LNCAP (cell line): ENCODE measurements around the gene NCEH1.
A peak's percentile ranks its signal among the peaks of the same experiment; 100 is the strongest.

Experiments
- TF ChIP-seq, protein P1 (sequence below): fragments of 450-650 bp; IDR thresholded peaks from 2 replicates; pipeline ENCODE4 v1.5.1; 2017; ENCODE audit warnings: mild to moderate bottlenecking

The NCEH1 gene

DNA sequence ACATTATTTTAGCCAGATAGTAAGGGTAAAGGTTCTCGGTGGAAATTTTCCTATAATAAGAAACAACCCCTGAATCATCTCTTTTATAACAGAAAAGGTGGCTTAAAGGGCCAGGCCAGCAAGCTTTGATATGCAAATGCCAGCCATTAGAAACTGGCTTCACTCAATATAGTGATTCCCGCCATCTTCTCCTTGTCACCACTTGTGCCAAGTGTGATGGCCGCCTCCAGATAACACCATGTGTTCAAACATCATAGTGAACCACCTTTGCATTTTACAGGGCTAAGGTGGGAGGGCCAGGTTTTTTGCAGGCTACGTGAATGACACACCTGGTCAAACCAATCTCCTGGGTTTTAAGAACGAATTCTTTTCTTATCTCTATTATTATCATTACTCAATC lies 31.3 kb downstream of the NCEH1 start:
- TF ChIP-seq, protein P1, sequence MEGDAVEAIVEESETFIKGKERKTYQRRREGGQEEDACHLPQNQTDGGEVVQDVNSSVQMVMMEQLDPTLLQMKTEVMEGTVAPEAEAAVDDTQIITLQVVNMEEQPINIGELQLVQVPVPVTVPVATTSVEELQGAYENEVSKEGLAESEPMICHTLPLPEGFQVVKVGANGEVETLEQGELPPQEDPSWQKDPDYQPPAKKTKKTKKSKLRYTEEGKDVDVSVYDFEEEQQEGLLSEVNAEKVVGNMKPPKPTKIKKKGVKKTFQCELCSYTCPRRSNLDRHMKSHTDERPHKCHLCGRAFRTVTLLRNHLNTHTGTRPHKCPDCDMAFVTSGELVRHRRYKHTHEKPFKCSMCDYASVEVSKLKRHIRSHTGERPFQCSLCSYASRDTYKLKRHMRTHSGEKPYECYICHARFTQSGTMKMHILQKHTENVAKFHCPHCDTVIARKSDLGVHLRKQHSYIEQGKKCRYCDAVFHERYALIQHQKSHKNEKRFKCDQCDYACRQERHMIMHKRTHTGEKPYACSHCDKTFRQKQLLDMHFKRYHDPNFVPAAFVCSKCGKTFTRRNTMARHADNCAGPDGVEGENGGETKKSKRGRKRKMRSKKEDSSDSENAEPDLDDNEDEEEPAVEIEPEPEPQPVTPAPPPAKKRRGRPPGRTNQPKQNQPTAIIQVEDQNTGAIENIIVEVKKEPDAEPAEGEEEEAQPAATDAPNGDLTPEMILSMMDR: no peak

- TF ChIP-seq, protein P1: no peak
These were observed 32.8 kb downstream of the NCEH1 start for GRCh38 chr3:172678068-172678467.

GRCh38 chr3:172676196-172676922 lies 34.5 kb downstream of the NCEH1 start:
- TF ChIP-seq, protein P1: no peak

- TF ChIP-seq, protein P1: peak; percentile 87
These were observed 35.2 kb downstream of the NCEH1 start for GRCh38 chr3:172675441-172676193.

- TF ChIP-seq, protein P1: peak; percentile 93
These were observed 37.6 kb downstream of the NCEH1 start for GRCh38 chr3:172673210-172673679.

DNA sequence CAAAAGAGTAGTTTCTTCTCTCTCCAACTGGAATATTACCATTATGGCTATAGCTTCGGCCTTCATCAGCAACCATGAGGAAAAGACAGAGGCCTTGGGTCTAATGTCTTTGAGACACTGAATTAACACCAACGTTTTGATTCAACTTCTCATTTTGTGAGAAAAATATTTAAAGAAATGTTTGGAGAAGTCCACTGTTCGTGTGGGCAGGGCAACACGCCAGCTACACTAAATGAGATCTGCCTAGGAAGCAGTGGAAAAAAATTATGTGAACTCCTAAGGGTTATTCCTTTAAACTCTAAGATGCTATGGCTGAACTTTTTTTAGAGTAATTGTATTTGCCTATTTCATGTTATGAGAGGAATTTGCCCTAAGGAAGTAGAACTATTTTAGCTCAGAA lies 41.8 kb downstream of the NCEH1 start:
- TF ChIP-seq, protein P1: no peak

- TF ChIP-seq, protein P1: peak; percentile 75
These were observed 43.8 kb downstream of the NCEH1 start for GRCh38 chr3:172666873-172667694.
